Body of pancreas (tissue), 4 donors: ENCODE measurements around the gene ZNF516.

Experiments
- CTCF ChIP-seq, 7 experiments: fragments of 450-650 bp in 4 of 7; fragments of 200-600 bp in 3 of 7; sonication (generic) in 3 of 7; IDR thresholded peaks; one replicate each; pipeline ENCODE4 v1.5.1; 2016 to 2019; ENCODE audit warnings: antibody characterized with exemption in 7 of 7
- POLR2A ChIP-seq, 3 donors: fragments of 450-650 bp; IDR thresholded peaks; one replicate each; pipeline ENCODE4 v1.6.1; 2016; ENCODE audit warnings: antibody characterized with exemption in 3 of 3, mild to moderate bottlenecking in 2 of 3

DNA sequence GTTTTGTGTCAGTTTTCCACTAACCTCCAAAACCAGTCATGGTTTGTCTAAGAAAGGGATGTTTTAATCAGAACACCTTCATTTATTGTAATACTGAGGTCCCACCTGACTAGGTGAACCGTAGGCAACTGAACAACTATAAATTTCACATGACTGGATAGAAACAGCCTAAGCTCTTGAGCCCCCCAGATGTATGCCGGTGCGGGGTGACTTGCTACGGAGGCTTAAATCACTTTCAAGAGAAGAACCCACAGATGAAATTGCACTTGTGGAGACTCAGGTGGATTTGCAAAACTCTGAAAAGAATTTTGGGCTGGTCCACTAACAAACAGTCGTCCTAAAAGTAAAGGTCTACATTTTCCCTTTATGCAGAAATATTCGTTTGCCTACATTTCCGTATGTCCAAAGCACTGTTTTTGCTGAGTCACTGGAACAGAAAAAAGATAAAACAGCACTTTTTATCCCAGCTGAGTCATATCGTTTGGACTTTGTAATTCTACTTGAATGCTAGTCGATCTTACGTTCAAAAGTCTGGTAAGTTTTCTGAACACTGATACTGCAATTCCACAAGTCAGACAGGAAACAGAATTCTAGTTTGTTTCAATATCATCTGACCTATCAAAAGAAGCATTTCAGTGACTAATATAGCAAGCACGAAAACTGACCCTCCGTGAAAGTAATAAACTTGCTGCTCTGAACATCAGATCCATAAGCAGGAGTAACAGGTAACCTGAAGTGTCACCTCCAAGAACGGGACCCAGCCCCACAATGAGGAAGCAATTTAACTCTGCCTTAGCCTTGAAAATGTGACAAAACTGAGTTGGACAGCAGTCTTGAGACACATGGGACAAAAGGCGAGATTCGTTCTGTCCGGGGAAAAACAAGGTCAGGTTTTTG, 18.1 kb downstream of the ZNF516 start:
- TF ChIP-seq CTCF (IDR thresholded peaks at IDR 0.05) = no peak
- TF ChIP-seq POLR2A (IDR thresholded peaks at IDR 0.05) = no peak
